Mucosa of descending colon (tissue), 3 donors: ENCODE data around the gene FHL2. TPM values are rescaled to one million over a fixed set of nuclear protein-coding genes. Genes with fewer than 3 reads are reported as not detected.

Experiments used
- ATAC-seq: fragments of 200-7000 bp; cut with Tn5 transposase; one replicate; pipeline ENCODE4 v1.9.1; 2020; ENCODE audit warnings: mild to moderate bottlenecking, moderate library complexity
- DNase-seq, 3 donors: peaks; one replicate each; pipeline ENCODE4 v3.0.0-alpha.2; 2020
- H3K36me3 ChIP-seq: fragments of 200-600 bp; one replicate; pipeline ENCODE4 v1.8.0; 2021; ENCODE audit warnings: low read depth, mild to moderate bottlenecking
- H3K4me1 ChIP-seq: fragments of 200-600 bp; one replicate; pipeline ENCODE4 v1.8.0; 2021; ENCODE audit warnings: low read depth, mild to moderate bottlenecking
- H3K4me3 ChIP-seq: fragments of 200-600 bp; one replicate; pipeline ENCODE4 v1.8.0; 2021; ENCODE audit warnings: mild to moderate bottlenecking
- H3K9me3 ChIP-seq: fragments of 200-600 bp; one replicate; pipeline ENCODE4 v1.8.0; 2021; ENCODE audit warnings: mild to moderate bottlenecking
- CTCF ChIP-seq: fragments of 200-600 bp; IDR thresholded peaks from one replicate; pipeline ENCODE4 v1.8.0; 2022; ENCODE audit warnings: antibody characterized with exemption, mild to moderate bottlenecking
- intact Hi-C, 2 donors: fragments of 100-400 bp; cut with DNase I in 1 of 2; cut with micrococcal nuclease in 1 of 2; formaldehyde crosslinking; loops; one replicate each; pipeline versions ENCODE4 v1.11.0 to v1.11.1; 2022; cut with DNase I, micrococcal nuclease
- total RNA-seq, 3 donors: library from RNA; stranded (reverse); fragmentation: NEBNext Ultra II Directional in 2 of 3; extraction: Animal tissue kit (Norgen Biotek cat#: 25700) in 2 of 3; gene quantifications; one replicate each; pipeline versions ENCODE4 v1.2.1 to v1.2.4, GENCODE V29; 2021 to 2023
- donor health status: DM: no; HTN: no; CAD: no; lungs with moderate emphysema.
- donor health status: DM: no; HTN: no; CAD: no.
- donor health status: DM: no; HTN: yes; CAD: no.

FHL2 gene
- total RNA-seq, 3 donors from 2014 or later: 109 to 132 (median 113) TPM

GRCh38 chr2:105411720-105412407 lies 13.0 kb upstream of the FHL2 start:
- DNase-seq (no peak), ATAC-seq (peak; percentile 93)
- intact Hi-C loops: no loop called here
- no peaks in the 10 kb centered on the region for H3K36me3 ChIP-seq
- no peaks in the 10 kb centered on the region for H3K4me1 ChIP-seq
- TF ChIP-seq CTCF: no peak
- H3K9me3 ChIP-seq: no peaks in the 10 kb centered on the region
- no peak overlapping the region for H3K4me3 ChIP-seq

GRCh38 chr2:105410554-105410953 lies 11.7 kb upstream of the FHL2 start:
- no peak for TF ChIP-seq CTCF
- no peak for DNase-seq
- no peak for ATAC-seq
- Histone ChIP-seq H3K36me3 (no peaks in the 10 kb centered on the region), H3K4me3 (no peak overlapping the region), H3K9me3 (no peaks in the 10 kb centered on the region), H3K4me1 (peaks cover under 1% of the 10 kb centered on the region)
- intact Hi-C loops: no loop called here

- Histone ChIP-seq H3K4me3 (no peak overlapping the region), H3K4me1 (peaks cover 9% of the 10 kb centered on the region), H3K9me3 (no peaks in the 10 kb centered on the region), H3K36me3 (no peaks in the 10 kb centered on the region)
- ATAC-seq: no peak
- DNase-seq: no peak
- no peak for TF ChIP-seq CTCF
- intact Hi-C loops: no loop called here
These were observed 10.9 kb upstream of the FHL2 start for GRCh38 chr2:105409717-105410116.

- TF ChIP-seq CTCF: no peak
- ATAC-seq (no peak), DNase-seq (no peak)
- Histone ChIP-seq H3K36me3 (no peaks in the 10 kb centered on the region), H3K9me3 (no peaks in the 10 kb centered on the region), H3K4me3 (no peak overlapping the region), H3K4me1 (peaks cover 22% of the 10 kb centered on the region)
- intact Hi-C loops: no loop called here
These were observed 9.3 kb upstream of the FHL2 start for GRCh38 chr2:105407946-105408743.

- intact Hi-C loops: no loop called here
- H3K36me3 ChIP-seq: no peaks in the 10 kb centered on the region
- ATAC-seq (no peak), DNase-seq (no peak)
- no peaks in the 10 kb centered on the region for H3K9me3 ChIP-seq
- H3K4me3 ChIP-seq: no peak overlapping the region
- H3K4me1 ChIP-seq: peaks cover 25% of the 10 kb centered on the region
- TF ChIP-seq CTCF: no peak
These were observed 7.4 kb upstream of the FHL2 start for GRCh38 chr2:105406221-105406620.
